Lower leg skin (tissue), 4 donors: ENCODE measurements around the gene SEMA3G. TPM values are rescaled to one million over a fixed set of nuclear protein-coding genes. Genes with fewer than 3 reads are reported as not detected.

Experiments used
- DNase-seq, 2 donors: peaks; one replicate each; pipeline ENCODE4 v3.0.0-alpha.2; 2019; ENCODE audit warnings: low spot score in 2 of 2
- H3K4me3 ChIP-seq: fragments of 200-600 bp; sonication (generic); 2 replicates; pipeline ENCODE4 v1.5.1; 2017; ENCODE audit warnings: mild to moderate bottlenecking, low read depth; ENCODE audit not compliant: poor library complexity, severe bottlenecking
- POLR2A ChIP-seq, 2 donors: fragments of 450-650 bp; IDR thresholded peaks; one replicate each; pipeline ENCODE4 v1.6.1; 2016 to 2017; ENCODE audit warnings: antibody characterized with exemption in 2 of 2, mild to moderate bottlenecking in 1 of 2, moderate library complexity in 1 of 2
- WGBS, 2 donors: methylation state at CpG; one replicate each; pipeline ENCODE4 v1.1.5; 2018; 5-methylcytosine and 5-hydroxymethylcytosine counted together
- intact Hi-C: fragments of 100-400 bp; cut with DNase I; formaldehyde crosslinking; loops from one replicate; pipeline ENCODE4 v1.15.0; 2023; ENCODE audit warnings: low total_unique reads
- total RNA-seq, 4 donors: library from RNA; depleted of rRNA; stranded (reverse); fragments of >200 nt; gene quantifications; one replicate each; pipeline ENCODE4 v1.1.0, GENCODE V29; 2016
- TF ChIP-seq, protein P1 (sequence below), 3 donors: fragments of 450-650 bp; IDR thresholded peaks; one replicate each; pipeline ENCODE4 v1.5.1; 2016; ENCODE audit warnings: antibody characterized with exemption in 3 of 3, mild to moderate bottlenecking in 3 of 3, moderate library complexity in 2 of 3

The SEMA3G gene
- total RNA-seq, 4 donors from 2014 or later, result 17.9 to 49.8 (median 26.9) TPM

DNA sequence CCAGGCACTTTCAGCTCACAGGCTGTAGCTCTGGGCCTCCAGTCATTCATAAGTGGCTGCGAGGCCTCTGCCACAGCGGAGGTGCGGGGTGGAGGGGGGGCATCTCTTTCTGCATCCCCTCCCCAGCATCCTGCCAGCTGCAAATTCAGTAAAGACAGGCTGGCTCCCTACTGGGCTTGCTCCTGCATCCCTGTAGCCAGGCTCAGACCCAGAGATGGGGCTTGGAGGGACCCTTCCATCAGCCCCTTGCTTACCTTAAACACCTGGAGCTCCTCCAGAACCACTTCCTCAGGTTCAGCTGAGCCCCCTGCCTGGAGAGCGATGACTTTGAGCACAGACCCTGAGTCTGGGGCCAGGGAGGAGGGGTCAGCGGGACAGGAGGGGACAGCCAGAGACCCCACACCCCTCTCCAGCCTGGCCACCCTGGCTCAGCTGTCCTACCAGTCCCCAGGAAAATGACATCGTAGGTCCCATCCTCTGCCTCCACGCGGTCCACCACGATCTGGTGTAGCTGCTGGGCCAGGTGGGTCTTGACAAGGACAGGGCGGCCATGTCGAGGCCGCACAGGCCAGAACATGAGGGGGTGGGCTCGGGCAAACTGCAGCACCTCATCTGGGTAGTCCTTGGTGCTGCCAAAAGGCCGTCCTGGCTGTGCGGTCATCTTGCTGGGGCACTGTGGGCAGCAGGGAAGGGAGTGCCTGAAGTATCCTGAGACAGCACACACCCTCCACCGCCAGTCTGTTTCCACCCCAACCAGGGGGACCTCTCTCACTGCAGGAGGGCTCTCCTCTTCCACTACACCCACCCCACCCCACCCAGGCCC lies 5.3 kb downstream of the SEMA3G start:
- intact Hi-C loops, result no loop called here
- no peak for TF ChIP-seq POLR2A (IDR thresholded peaks at IDR 0.05)
- TF ChIP-seq, protein P1, sequence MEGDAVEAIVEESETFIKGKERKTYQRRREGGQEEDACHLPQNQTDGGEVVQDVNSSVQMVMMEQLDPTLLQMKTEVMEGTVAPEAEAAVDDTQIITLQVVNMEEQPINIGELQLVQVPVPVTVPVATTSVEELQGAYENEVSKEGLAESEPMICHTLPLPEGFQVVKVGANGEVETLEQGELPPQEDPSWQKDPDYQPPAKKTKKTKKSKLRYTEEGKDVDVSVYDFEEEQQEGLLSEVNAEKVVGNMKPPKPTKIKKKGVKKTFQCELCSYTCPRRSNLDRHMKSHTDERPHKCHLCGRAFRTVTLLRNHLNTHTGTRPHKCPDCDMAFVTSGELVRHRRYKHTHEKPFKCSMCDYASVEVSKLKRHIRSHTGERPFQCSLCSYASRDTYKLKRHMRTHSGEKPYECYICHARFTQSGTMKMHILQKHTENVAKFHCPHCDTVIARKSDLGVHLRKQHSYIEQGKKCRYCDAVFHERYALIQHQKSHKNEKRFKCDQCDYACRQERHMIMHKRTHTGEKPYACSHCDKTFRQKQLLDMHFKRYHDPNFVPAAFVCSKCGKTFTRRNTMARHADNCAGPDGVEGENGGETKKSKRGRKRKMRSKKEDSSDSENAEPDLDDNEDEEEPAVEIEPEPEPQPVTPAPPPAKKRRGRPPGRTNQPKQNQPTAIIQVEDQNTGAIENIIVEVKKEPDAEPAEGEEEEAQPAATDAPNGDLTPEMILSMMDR (IDR thresholded peaks at IDR 0.05), result no peak
- no peak overlapping the region for H3K4me3 ChIP-seq
- peak in 1 of 2 donors; percentile 68 for DNase-seq
- 93% methylated on average over 13 to 15 of the region's 16 CpGs for WGBS, 2 donors

GRCh38 chr3:52438579-52439425 lies 6.1 kb downstream of the SEMA3G start:
- no peak overlapping the region for H3K4me3 ChIP-seq
- DNase-seq, result peak in 1 of 2 donors; percentile 76
- 83 to 85% methylated on average over 9 of the region's 9 CpGs for WGBS, 2 donors
- no peak for TF ChIP-seq POLR2A (IDR thresholded peaks at IDR 0.05)
- TF ChIP-seq, protein P1 (IDR thresholded peaks at IDR 0.05), result no peak
- intact Hi-C loops, result no loop called here

- DNase-seq, result no peak
- TF ChIP-seq, protein P1 (IDR thresholded peaks at IDR 0.05), result no peak
- WGBS, 2 donors, result 38 to 57% methylated on average over 5 of the region's 6 CpGs
- intact Hi-C loops, result no loop called here
- H3K4me3 ChIP-seq, result no peak overlapping the region
Measured at GRCh38 chr3:52438104-52438376, 6.9 kb downstream of the SEMA3G start.

GRCh38 chr3:52437326-52438103 lies 7.4 kb downstream of the SEMA3G start:
- TF ChIP-seq, protein P1 (IDR thresholded peaks at IDR 0.05), result no peak
- TF ChIP-seq POLR2A (IDR thresholded peaks at IDR 0.05), result no peak
- peak in 1 of 2 donors; percentile 87 for DNase-seq
- no peak overlapping the region for H3K4me3 ChIP-seq
- 60 to 71% methylated on average over 2 to 15 of the region's 15 CpGs for WGBS, 2 donors
- intact Hi-C loops, result no loop called here

DNA sequence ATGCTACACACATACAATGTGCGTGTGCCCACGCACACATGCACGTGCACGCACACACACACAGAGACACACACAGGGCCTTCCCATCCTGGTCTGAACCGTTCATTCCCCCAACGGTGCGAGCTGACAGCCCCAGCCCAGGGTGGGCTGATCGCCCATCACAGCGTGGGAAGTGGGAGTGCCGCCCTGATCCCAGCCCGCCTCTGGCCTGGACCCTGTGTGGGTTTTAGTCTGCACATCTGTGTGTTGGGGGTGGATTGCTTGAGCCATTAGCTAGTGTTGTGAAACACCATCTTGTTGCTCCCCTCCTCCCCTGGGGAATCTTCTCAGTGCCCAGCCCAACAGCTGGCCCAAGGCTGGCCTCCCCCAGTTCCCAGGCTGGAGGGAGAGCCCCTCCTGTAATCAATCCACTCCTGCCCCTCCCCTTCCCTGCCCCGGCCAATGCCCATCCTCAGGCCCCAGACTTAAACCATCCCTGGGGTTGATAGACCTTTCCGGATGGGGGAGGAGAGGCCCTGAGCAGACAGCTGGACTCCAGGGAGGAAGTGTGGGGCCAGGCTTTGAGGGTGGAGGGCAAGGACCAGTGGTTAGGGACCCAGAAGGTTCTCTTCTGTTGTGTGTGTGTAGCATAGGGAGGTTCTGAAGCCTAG lies 8.3 kb downstream of the SEMA3G start:
- 78 to 88% methylated on average over 11 to 13 of the region's 13 CpGs for WGBS, 2 donors

More for the DNA sequence above, 8.3 kb downstream of the SEMA3G start:
- peak in 1 of 2 donors; percentile 85 for DNase-seq
- intact Hi-C loops, result no loop called here
- TF ChIP-seq POLR2A (IDR thresholded peaks at IDR 0.05), result no peak
- TF ChIP-seq, protein P1 (IDR thresholded peaks at IDR 0.05), result no peak
- no peak overlapping the region for H3K4me3 ChIP-seq
